ENCODE data around the gene KIF5C.

DNA sequence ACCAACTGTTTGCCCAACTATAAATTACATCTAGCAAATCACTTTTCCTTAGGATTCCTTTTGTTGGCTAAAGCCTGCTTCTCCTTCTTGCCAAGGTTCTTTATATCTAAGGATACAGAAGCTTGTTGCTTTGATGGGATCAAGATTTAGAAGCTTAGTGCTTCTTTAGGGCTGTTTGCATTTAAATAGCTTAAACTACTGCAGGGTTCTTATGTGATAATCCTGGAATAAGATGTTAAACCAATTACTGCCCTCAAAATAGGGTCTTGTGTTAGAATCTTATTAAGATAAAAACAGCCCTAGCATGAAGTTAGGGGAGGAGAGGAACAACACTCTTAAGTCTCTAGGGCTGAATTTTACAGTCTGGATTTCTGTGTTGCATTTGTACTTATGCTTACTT, 64.2 kb downstream of the KIF5C start:
- TF ChIP-seq POLR2AphosphoS5 (IDR thresholded peaks at IDR 0.05): no peak
- TF ChIP-seq, protein P1, sequence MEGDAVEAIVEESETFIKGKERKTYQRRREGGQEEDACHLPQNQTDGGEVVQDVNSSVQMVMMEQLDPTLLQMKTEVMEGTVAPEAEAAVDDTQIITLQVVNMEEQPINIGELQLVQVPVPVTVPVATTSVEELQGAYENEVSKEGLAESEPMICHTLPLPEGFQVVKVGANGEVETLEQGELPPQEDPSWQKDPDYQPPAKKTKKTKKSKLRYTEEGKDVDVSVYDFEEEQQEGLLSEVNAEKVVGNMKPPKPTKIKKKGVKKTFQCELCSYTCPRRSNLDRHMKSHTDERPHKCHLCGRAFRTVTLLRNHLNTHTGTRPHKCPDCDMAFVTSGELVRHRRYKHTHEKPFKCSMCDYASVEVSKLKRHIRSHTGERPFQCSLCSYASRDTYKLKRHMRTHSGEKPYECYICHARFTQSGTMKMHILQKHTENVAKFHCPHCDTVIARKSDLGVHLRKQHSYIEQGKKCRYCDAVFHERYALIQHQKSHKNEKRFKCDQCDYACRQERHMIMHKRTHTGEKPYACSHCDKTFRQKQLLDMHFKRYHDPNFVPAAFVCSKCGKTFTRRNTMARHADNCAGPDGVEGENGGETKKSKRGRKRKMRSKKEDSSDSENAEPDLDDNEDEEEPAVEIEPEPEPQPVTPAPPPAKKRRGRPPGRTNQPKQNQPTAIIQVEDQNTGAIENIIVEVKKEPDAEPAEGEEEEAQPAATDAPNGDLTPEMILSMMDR (IDR thresholded peaks at IDR 0.05): no peak

Data from stomach (tissue), 4 donors.